Bronchus fibroblast of lung (primary cell): Measurements from ENCODE around the gene CARS2. TPM values are rescaled to one million over a fixed set of nuclear protein-coding genes. Genes with fewer than 3 reads are reported as not detected.

ENCODE experiments used
- total RNA-seq: library from RNA; depleted of rRNA; stranded (reverse); fragments of >200 nt; gene quantifications from 2 replicates; pipeline ENCODE4 v1.2.3, GENCODE V29; 2015

The CARS2 gene
- total RNA-seq, result 63.4 and 65.3 TPM in 2 replicates

GRCh38 chr13:110705826-110706569, at the start of gene CARS2:
TSS of gene CARS2 (minus strand) at chr13:110706116. CDS start at chr13:110706093, 23 bp downstream.

GRCh38 chr13:110713642-110713952, 7.7 kb upstream of the CARS2 start, which contains the start of gene ING1:
TSS of gene ING1 (plus strand) at chr13:110713700. CDS start at chr13:110714150, 450 bp downstream.

GRCh38 chr13:110615322-110616102, 90.4 kb downstream of the CARS2 start, which contains the start of gene NAXD:
TSS of gene NAXD (plus strand) at chr13:110615545. CDS start at chr13:110615602, 57 bp downstream.

Other genes starting within 250 kb of the CARS2 start
- 2.4 and 2.8 TPM in 2 replicates for gene RAB20, start 144.4 kb downstream of the CARS2 start, total RNA-seq
- 18.3 and 23.0 TPM in 2 replicates for gene NAXD, start 90.6 kb downstream of the CARS2 start, total RNA-seq
- gene ING1, start 7.6 kb upstream of the CARS2 start, total RNA-seq, result 15.5 and 16.5 TPM in 2 replicates
- 21.9 and 23.9 TPM in 2 replicates for gene ANKRD10, start 209.0 kb upstream of the CARS2 start, total RNA-seq